GM18868 (cell line): ENCODE results near the gene TTC24.

ENCODE experiments used
- ATAC-seq: cut with Tn5 transposase; IDR thresholded peaks from one replicate; pipeline ENCODE4 v1.9.1; 2021; ENCODE audit warnings: mild to moderate bottlenecking, moderate library complexity; ENCODE audit not compliant: unreplicated experiment

TTC24 gene

GRCh38 chr1:156632355-156632754 lies 52.8 kb downstream of the TTC24 start:
- ATAC-seq, result no peak
